HG02943 (cell line): ENCODE measurements around the gene RFPL1.
"Not testable (repeated sequence)": the region's sequence is repeated elsewhere in the genome, so short reads cannot be mapped to it uniquely, and the experiment has no call there.

Experiments
- ATAC-seq: cut with Tn5 transposase; IDR thresholded peaks from one replicate; pipeline ENCODE4 v1.9.1; 2021; ENCODE audit warnings: mild to moderate bottlenecking, low read depth, moderate library complexity; ENCODE audit not compliant: unreplicated experiment

The RFPL1 gene

GRCh38 chr22:29475550-29475949 lies 37.2 kb downstream of the RFPL1 start:
- no peak for ATAC-seq

GRCh38 chr22:29476116-29476515 lies 37.7 kb downstream of the RFPL1 start:
- no peak for ATAC-seq

GRCh38 chr22:29477723-29478318 lies 39.4 kb downstream of the RFPL1 start:
- no peak for ATAC-seq

- ATAC-seq, result no peak
These were observed 40.2 kb downstream of the RFPL1 start for GRCh38 chr22:29478326-29479276.

- ATAC-seq, result no peak
These were observed 41.3 kb downstream of the RFPL1 start, which contains the start of gene NEFH for GRCh38 chr22:29479417-29480261. Gene NEFH, plus strand, starts transcription at chr22:29480218. Its CDS starts 45 bp downstream, at chr22:29480263.

- no peak for ATAC-seq
These were observed 41.8 kb downstream of the RFPL1 start for GRCh38 chr22:29480262-29480511.

GRCh38 chr22:29480512-29481264 lies 42.3 kb downstream of the RFPL1 start:
- ATAC-seq, result no peak

- ATAC-seq, result no peak
These were observed 43.0 kb downstream of the RFPL1 start for GRCh38 chr22:29481265-29482000.

- ATAC-seq, result no peak
These were observed 43.9 kb downstream of the RFPL1 start for GRCh38 chr22:29482253-29482652.

- no peak for ATAC-seq
These were observed 44.3 kb downstream of the RFPL1 start for GRCh38 chr22:29482726-29483125.

GRCh38 chr22:29483254-29483653 lies 44.9 kb downstream of the RFPL1 start:
- no peak for ATAC-seq

- no peak for ATAC-seq
These were observed 46.3 kb downstream of the RFPL1 start for GRCh38 chr22:29484642-29485041.

GRCh38 chr22:29485448-29485847 lies 47.1 kb downstream of the RFPL1 start:
- ATAC-seq, result no peak

GRCh38 chr22:29487426-29487986 lies 49.1 kb downstream of the RFPL1 start:
- ATAC-seq, result no peak

- ATAC-seq, result not testable (repeated sequence)
These were observed 50.9 kb downstream of the RFPL1 start for GRCh38 chr22:29489127-29489780.

- ATAC-seq, result no peak
These were observed 52.6 kb downstream of the RFPL1 start for GRCh38 chr22:29491012-29491411.
